NCI-H128 (cell line): ENCODE measurements around the gene GABPA.

Source experiments
- DNase-seq: peaks from one replicate; lab custom pipeline; 2025; ENCODE audit not compliant: unreplicated experiment; lab: John Stamatoyannopoulos, UW

The GABPA gene

DNA sequence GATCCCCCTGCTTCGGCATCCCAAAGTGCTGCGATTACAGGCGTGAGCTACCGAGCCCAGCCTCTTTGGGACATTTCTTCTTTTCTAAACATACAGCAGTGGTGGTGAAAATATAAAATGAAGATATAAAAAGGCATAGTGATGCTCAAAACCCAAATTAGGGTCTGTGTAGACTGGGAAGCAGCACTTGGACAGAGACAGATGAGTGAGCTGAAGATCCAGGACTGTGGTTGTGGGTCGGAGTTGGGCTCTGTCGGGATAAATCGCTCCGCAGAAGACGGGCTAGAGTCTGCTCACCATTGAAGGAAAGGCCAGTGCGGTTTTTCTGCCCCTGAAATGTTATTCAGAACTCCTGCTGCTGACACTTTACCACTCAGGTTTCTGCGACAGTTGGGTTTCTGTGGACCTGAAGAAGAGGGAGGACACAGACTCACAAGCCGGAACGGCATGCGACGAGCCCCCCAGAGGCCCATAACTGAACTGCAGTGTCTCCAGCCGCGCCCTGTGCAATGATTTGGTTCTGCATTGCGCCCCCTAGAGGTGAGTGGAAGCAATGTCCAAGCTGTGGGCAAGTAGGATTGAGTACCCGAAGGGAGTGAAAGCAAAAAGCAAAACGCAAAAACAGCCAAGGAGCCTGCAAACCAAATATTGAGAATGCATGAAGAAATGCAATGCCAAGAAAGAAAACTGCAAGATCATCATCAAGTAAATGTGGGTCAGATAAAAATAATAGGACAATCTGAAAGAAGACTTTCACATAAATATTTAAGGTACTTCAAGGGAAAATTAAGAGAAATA is 66.6 kb downstream of the GABPA start:
- DNase-seq: no peak

DNA sequence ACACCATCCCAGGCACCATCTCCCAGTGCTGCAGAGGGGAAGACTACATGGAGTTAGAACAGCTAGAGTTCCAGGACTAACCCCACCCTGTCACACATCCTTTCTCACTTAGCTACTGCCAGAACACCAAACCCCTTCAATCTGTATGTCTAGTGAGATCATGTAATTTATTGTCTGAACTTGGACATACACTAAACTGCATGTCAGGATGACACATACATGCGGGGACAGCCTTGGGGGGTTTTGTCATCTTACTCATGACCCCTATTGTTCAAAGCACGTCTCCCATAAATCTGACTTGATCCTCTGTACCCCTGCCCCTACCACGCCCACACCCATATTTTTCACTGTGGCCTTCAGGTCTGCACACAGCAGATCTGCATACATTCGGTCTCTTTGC is 71.3 kb downstream of the GABPA start:
- no peak for DNase-seq

DNA sequence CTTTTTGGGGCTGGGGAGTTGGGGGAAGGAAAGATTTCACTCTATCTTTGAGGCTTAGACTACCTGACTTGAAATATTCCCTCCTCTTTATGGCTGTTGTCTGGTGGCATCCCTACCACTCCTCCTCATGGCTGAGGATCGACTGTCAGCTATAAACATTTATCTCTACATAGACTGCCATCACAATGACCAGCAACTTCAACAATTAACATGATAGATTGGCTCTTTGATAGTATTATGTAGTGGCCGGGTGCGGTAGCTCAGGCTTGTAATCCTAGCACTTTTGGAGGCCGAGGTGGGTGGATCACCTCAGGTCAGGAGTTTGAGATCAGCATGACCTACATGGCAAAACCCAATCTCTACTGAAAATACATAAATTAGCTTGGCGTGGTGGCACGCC is 72.4 kb downstream of the GABPA start:
- DNase-seq: no peak

DNA sequence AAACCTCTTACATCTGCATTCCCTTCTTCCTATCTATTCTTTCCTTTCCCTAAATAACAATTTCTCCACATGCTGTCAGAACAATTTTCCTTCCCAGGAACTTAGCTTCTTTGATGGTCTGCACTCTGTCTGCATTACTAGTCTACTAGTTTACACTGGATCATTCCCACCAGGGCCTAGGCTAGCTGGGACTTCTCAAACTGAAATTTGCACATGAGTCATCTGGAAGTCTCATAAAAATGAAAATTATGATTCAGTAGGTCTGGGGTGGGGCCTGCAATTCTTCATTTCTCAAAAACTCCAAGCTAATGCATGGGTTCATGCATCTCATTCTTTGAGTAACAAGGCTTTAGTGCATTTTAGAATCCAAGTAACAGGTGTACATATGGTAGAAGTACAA is 74.2 kb downstream of the GABPA start:
- DNase-seq: no peak

DNA sequence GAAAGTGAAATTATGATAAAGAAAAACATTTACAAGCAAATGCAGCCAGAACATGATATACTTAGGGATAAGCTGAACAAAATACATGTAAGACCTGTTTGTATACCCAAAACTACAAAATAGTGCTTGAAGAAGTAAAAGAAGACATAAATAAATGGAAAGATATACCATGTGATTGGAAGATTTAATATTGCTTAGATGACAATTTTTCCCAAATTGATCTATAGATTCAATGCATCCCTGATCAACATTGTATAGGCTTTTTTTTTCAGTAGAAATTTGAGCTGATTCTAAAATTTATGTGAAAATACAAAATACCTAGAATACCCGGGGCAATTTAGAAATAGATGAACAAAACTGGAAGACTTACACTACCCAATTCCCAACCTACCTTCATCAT is 76.4 kb downstream of the GABPA start:
- DNase-seq: no peak

DNA sequence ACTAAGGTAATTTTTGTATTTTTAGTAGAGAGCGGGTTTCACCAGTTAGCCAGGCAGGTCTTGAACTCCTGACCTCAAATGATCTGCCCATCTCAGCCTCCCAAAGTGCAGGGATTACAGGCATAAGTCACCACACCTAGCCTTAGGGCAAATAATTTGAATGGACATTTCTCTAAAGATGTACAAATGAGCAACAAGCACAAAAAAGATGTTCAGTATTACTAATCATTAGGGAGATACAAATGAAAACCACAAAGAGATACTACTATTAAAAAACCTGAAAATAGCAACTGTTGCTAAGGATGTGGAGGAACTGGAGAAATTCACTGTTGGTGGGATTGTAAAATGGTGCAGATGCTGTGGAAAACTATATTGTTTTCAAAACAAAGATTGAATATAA is 79.1 kb downstream of the GABPA start:
- DNase-seq: no peak

DNA sequence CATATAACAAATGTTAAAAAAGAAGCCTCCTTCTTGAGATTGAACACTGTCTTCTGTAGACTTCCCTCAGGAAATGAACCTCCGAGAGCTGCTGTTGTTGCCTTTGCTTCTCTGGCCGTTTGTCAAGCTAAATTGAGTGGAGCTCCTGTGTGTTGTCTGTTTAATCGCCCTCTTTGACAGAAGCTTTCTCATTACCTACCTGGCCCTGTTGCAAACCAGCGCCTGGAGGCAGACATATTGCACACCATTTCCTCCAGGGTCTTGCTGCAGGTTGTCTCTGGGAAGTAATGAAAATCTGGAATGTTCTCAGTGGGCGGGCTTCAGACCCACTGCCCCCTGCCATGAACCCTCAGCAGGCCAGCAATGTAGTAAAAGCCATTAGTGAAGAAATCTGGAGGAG is 83.3 kb downstream of the GABPA start:
- DNase-seq: no peak

DNA sequence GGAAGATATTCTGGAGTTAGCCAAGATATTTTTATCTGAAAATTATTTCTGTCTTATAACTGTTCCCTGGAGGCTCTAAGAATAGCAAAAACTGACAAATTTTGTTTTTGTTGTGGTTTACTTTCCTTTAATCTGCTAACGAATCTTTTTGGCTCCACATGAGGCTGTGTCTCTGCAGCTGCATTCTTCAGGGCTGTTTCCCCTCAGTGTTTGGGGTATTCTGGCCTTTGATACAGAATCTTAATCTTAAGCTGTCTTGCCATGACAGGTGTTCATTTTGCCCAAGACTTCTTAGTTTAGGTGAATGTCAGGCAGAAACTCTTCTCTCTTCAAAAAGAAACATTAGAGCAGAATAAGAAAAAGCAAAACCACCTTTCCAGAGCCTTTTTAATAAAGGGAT is 83.8 kb downstream of the GABPA start:
- DNase-seq: no peak
